ENCODE measurements around the gene AGTR1. TPM values are rescaled to one million over a fixed set of nuclear protein-coding genes. Genes with fewer than 3 reads are reported as not detected.

The AGTR1 gene
- total and polyA plus RNA-seq, 10 donors = 0.43 to 24.7 (median 4.6) TPM

GRCh38 chr3:148757238-148758215, 59.8 kb downstream of the AGTR1 start:
- no peak for DNase-seq
- H3K4me1 ChIP-seq = peaks cover 0 to 17% (median 0%) of the 10 kb centered on the region in 6 donors
- no peaks in the 10 kb centered on the region for H3K36me3 ChIP-seq
- 60 to 81% (median 74%) methylated on average over 12 of the region's 12 CpGs for WGBS, 5 donors
- TF ChIP-seq, protein P1, sequence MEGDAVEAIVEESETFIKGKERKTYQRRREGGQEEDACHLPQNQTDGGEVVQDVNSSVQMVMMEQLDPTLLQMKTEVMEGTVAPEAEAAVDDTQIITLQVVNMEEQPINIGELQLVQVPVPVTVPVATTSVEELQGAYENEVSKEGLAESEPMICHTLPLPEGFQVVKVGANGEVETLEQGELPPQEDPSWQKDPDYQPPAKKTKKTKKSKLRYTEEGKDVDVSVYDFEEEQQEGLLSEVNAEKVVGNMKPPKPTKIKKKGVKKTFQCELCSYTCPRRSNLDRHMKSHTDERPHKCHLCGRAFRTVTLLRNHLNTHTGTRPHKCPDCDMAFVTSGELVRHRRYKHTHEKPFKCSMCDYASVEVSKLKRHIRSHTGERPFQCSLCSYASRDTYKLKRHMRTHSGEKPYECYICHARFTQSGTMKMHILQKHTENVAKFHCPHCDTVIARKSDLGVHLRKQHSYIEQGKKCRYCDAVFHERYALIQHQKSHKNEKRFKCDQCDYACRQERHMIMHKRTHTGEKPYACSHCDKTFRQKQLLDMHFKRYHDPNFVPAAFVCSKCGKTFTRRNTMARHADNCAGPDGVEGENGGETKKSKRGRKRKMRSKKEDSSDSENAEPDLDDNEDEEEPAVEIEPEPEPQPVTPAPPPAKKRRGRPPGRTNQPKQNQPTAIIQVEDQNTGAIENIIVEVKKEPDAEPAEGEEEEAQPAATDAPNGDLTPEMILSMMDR (IDR thresholded peaks at IDR 0.05 in 8 of 11, conservative IDR thresholded peaks at IDR 0.05 in 3 of 11) = no peak
- TF ChIP-seq POLR2AphosphoS5 (IDR thresholded peaks at IDR 0.05) (no peak), POLR2A (IDR thresholded peaks at IDR 0.05) (no peak)
- no peaks in the 10 kb centered on the region for H3K9me3 ChIP-seq
- H3K4me3 ChIP-seq = no peak overlapping the region
- H3K27ac ChIP-seq = peak overlapping the region in 3 of 8 donors; percentile 1 to 41 (median 9)
- intact Hi-C loops (cut with DNase I; ENCODE audit: low total_unique reads) = no loop called here
- H3K27me3 ChIP-seq (replicated peaks in 1 of 7) = no peaks in the 10 kb centered on the region

DNA sequence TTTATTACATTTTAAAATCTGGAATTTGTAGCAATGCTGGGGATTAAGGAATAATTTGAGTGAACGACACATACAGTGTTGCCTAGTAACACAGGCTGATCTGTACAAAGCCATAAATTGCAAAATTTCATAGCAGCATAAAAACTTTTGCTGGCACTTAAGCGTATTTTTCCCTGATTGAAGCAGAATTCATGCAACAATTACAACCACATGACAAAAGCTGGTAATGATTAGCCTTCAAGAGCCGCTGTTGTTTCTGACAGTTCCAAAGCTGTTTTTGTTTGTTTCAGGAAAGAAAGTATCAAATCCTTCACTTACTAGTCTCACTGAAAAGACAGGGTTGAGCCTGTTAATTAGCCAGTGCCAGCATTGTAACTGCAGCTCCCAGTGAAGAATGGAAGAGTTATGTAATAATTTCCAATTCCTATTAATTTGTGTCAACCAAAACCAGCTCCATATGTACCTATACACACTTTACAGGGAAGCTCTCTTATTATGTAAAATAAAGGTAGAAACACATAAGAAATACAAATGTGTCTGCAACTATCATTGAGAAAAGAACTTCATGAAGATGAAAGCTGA, 60.7 kb downstream of the AGTR1 start:
- Histone ChIP-seq H3K36me3 (no peaks in the 10 kb centered on the region), H3K4me3 (no peak overlapping the region), H3K27me3 (replicated peaks in 1 of 7) (no peaks in the 10 kb centered on the region), H3K4me1 (peaks cover 0 to 17% (median 0%) of the 10 kb centered on the region in 6 donors), H3K27ac (no peak overlapping the region), H3K9me3 (no peaks in the 10 kb centered on the region)
- TF ChIP-seq, protein P1 (IDR thresholded peaks at IDR 0.05 in 8 of 11, conservative IDR thresholded peaks at IDR 0.05 in 3 of 11) = no peak
- TF ChIP-seq POLR2AphosphoS5 (IDR thresholded peaks at IDR 0.05) (no peak), POLR2A (IDR thresholded peaks at IDR 0.05) (no peak)
- DNase-seq = no peak
- intact Hi-C loops (cut with DNase I; ENCODE audit: low total_unique reads) = no loop called here
- 60 to 80% (median 67%) methylated on average over 3 of the region's 3 CpGs for WGBS, 5 donors

GRCh38 chr3:148759430-148759829, 61.7 kb downstream of the AGTR1 start:
- Histone ChIP-seq H3K27ac (no peak overlapping the region), H3K9me3 (no peaks in the 10 kb centered on the region), H3K4me1 (peaks cover 0 to 17% (median 0%) of the 10 kb centered on the region in 6 donors), H3K27me3 (replicated peaks in 1 of 7) (no peaks in the 10 kb centered on the region), H3K4me3 (no peak overlapping the region), H3K36me3 (no peaks in the 10 kb centered on the region)
- TF ChIP-seq POLR2AphosphoS5 (IDR thresholded peaks at IDR 0.05) (no peak), POLR2A (IDR thresholded peaks at IDR 0.05) (no peak)
- TF ChIP-seq, protein P1 (IDR thresholded peaks at IDR 0.05 in 8 of 11, conservative IDR thresholded peaks at IDR 0.05 in 3 of 11) = no peak
- intact Hi-C loops (cut with DNase I; ENCODE audit: low total_unique reads) = no loop called here
- no peak for DNase-seq
- 39 to 49% (median 43%) methylated on average over 4 of the region's 4 CpGs for WGBS, 5 donors

- intact Hi-C loops (cut with DNase I; ENCODE audit: low total_unique reads) = no loop called here
- no peaks in the 10 kb centered on the region for H3K27me3 ChIP-seq (replicated peaks in 1 of 7)
- TF ChIP-seq POLR2AphosphoS5 (IDR thresholded peaks at IDR 0.05) = no peak
- no peak for TF ChIP-seq POLR2A (IDR thresholded peaks at IDR 0.05)
- TF ChIP-seq, protein P1 (IDR thresholded peaks at IDR 0.05 in 8 of 11, conservative IDR thresholded peaks at IDR 0.05 in 3 of 11) = no peak
- H3K9me3 ChIP-seq = no peaks in the 10 kb centered on the region
- no peak overlapping the region for H3K27ac ChIP-seq
- H3K4me1 ChIP-seq = peaks cover 0 to 3% (median 0%) of the 10 kb centered on the region in 6 donors
- 75 to 86% (median 82%) methylated on average over 3 of the region's 3 CpGs for WGBS, 5 donors
- H3K36me3 ChIP-seq = no peaks in the 10 kb centered on the region
- no peak overlapping the region for H3K4me3 ChIP-seq
- no peak for DNase-seq
Observed at GRCh38 chr3:148763156-148763680, 65.5 kb downstream of the AGTR1 start.
